Liver (tissue), 10 donors: ENCODE results near the gene CNOT11. TPM values are rescaled to one million over a fixed set of nuclear protein-coding genes. Genes with fewer than 3 reads are reported as not detected.
"Not testable (repeated sequence)": the region's sequence is repeated elsewhere in the genome, so short reads cannot be mapped to it uniquely, and the experiment has no call there.

ENCODE experiments used
- DNase-seq: peaks from one replicate; pipeline ENCODE4 v3.0.0-alpha.2; 2017; ENCODE audit warnings: low spot score
- H3K27ac ChIP-seq, 2 donors: one replicate each; pipeline ENCODE4 v1.7.0; 2013; ENCODE audit warnings: inconsistent platforms in 2 of 2, low read length in 2 of 2, control low read depth in 1 of 2, low read depth in 1 of 2, mild to moderate bottlenecking in 1 of 2
- H3K27me3 ChIP-seq, 4 donors: one replicate each; pipeline versions ENCODE4 v1.6.1 to v1.7.0; 2013; ENCODE audit warnings: low read length in 3 of 4, inconsistent platforms in 1 of 4, mild to moderate bottlenecking in 1 of 4, moderate library complexity in 1 of 4; ENCODE audit not compliant: control insufficient read depth in 4 of 4, insufficient read depth in 4 of 4
- H3K36me3 ChIP-seq, 4 donors: one replicate each; pipeline versions ENCODE4 v1.6.1 to v1.7.0; 2013; ENCODE audit warnings: low read length in 3 of 4, mild to moderate bottlenecking in 3 of 4, low read depth in 1 of 4, moderate library complexity in 1 of 4; ENCODE audit not compliant: control insufficient read depth in 4 of 4, insufficient read depth in 3 of 4
- H3K4me1 ChIP-seq, 4 donors: one replicate each; pipeline versions ENCODE4 v1.6.1 to v1.7.0; 2013; ENCODE audit warnings: low read length in 3 of 4, mild to moderate bottlenecking in 3 of 4, moderate library complexity in 1 of 4; ENCODE audit not compliant: control insufficient read depth in 4 of 4, insufficient read depth in 4 of 4
- H3K4me3 ChIP-seq, 3 donors: one replicate each; pipeline versions ENCODE4 v1.6.1 to v1.7.0; 2013; ENCODE audit warnings: low read length in 3 of 3, control low read depth in 1 of 3, low read depth in 1 of 3, mild to moderate bottlenecking in 1 of 3
- H3K9ac ChIP-seq, 2 donors: one replicate each; pipeline ENCODE4 v1.7.0; 2013; ENCODE audit warnings: low read length in 2 of 2, mild to moderate bottlenecking in 2 of 2, moderate library complexity in 2 of 2, control low read depth in 1 of 2, low read depth in 1 of 2
- H3K9me3 ChIP-seq, 4 donors: one replicate each; pipeline versions ENCODE4 v1.6.1 to v1.7.0; 2013; ENCODE audit warnings: low read length in 3 of 4; ENCODE audit not compliant: control insufficient read depth in 4 of 4
- HNF4A ChIP-seq, 2 donors: conservative IDR thresholded peaks; 2 replicates each; pipeline ENCODE4 v1.6.1; 2016; ENCODE audit warnings: antibody characterized with exemption in 2 of 2, mild to moderate bottlenecking in 2 of 2
- RXRA ChIP-seq, 2 donors: IDR thresholded peaks; 2 replicates each; pipeline ENCODE4 v1.6.1; 2017 to 2018; ENCODE audit warnings: antibody characterized with exemption in 2 of 2, mild to moderate bottlenecking in 1 of 2
- SP1 ChIP-seq: IDR thresholded peaks from 2 replicates; pipeline ENCODE4 v1.6.1; 2018; ENCODE audit warnings: antibody characterized with exemption, mild to moderate bottlenecking
- TAF1 ChIP-seq: conservative IDR thresholded peaks from 2 replicates; pipeline ENCODE4 v1.6.1; 2016; ENCODE audit warnings: antibody characterized with exemption, mild to moderate bottlenecking
- YY1 ChIP-seq: IDR thresholded peaks from 2 replicates; pipeline ENCODE4 v1.6.1; 2016; ENCODE audit warnings: antibody characterized with exemption, mild to moderate bottlenecking
- WGBS: extraction: QIAGEN DNeasy Blood & Tissue Kit; methylation state at CpG from one replicate; pipeline ENCODE4 v1.1.7; 2013; 5-methylcytosine and 5-hydroxymethylcytosine counted together
- polyA plus RNA-seq, 2 donors: library from polyadenylated mRNA; stranded (reverse) in 1 of 2; unstranded in 1 of 2; fragments of 200-250 nt in 1 of 2; fragments of >200 nt in 1 of 2; fragmentation: Nextera tagmentation in 1 of 2; extraction: Ambion mirVana in 1 of 2; gene quantifications; one replicate each; pipeline versions ENCODE4 v1.2.1 to v1.2.3, GENCODE V29; 2013 to 2015
- small RNA-seq: library from RNA; depleted of rRNA; stranded (forward); fragments of <200 nt; gene quantifications from one replicate; pipeline ENCODE3, GENCODE V24; 2014
- total RNA-seq, 2 donors: library from RNA; depleted of rRNA; stranded (reverse); fragments of >200 nt; gene quantifications; one replicate each; pipeline ENCODE4 v1.2.3, GENCODE V29; 2014
- donor health status: healthy.
- donor health status: healthy.
- donor health status: healthy.
- donor health status: healthy.
- donor health status: healthy.

Gene CNOT11
- total and polyA plus RNA-seq, 4 donors, result 9.8 to 14.3 (median 13.5) TPM

- Histone ChIP-seq H3K4me1 (peaks cover 0 to 26% (median 4%) of the 10 kb centered on the region in 4 donors), H3K9ac (no peak overlapping the region), H3K36me3 (no peaks in the 10 kb centered on the region), H3K4me3 (no peak overlapping the region), H3K9me3 (no peaks in the 10 kb centered on the region), H3K27ac (peak overlapping the region in 1 of 2 donors; percentile 28), H3K27me3 (no peaks in the 10 kb centered on the region)
- 80% methylated on average over 7 of the region's 7 CpGs for WGBS
- TF ChIP-seq TAF1 (no peak), RXRA (IDR thresholded peaks at IDR 0.05) (peak in 1 of 2 donors; percentile 23), SP1 (peak; percentile 31)
- DNase-seq, result no peak
Measured at GRCh38 chr2:101310834-101311695, 58.4 kb downstream of the CNOT11 start.

- Histone ChIP-seq H3K4me3 (no peak overlapping the region), H3K9me3 (no peaks in the 10 kb centered on the region), H3K27ac (peak overlapping the region in 1 of 2 donors; percentile 28), H3K36me3 (no peaks in the 10 kb centered on the region), H3K9ac (no peak overlapping the region), H3K4me1 (peaks cover 0 to 20% (median 2%) of the 10 kb centered on the region in 4 donors), H3K27me3 (no peaks in the 10 kb centered on the region)
- DNase-seq, result no peak
- TF ChIP-seq RXRA (IDR thresholded peaks at IDR 0.05) (peak in 1 of 2 donors; percentile 2), YY1 (no peak), HNF4A (conservative IDR thresholded peaks at IDR 0.05) (no peak)
- 76% methylated on average over 3 of the region's 3 CpGs for WGBS
Measured at GRCh38 chr2:101311696-101312017, 59.0 kb downstream of the CNOT11 start.

- not testable (repeated sequence) for H3K4me3 ChIP-seq, H3K27ac ChIP-seq, DNase-seq, H3K36me3 ChIP-seq, H3K27me3 ChIP-seq, H3K9ac ChIP-seq, H3K4me1 ChIP-seq, H3K9me3 ChIP-seq
- 94% methylated on average over 6 of the region's 6 CpGs for WGBS
Measured at GRCh38 chr2:101316568-101316967, 63.9 kb downstream of the CNOT11 start.

Small RNAs within 50 kb of the gene (small RNA-seq; reads per million reads assigned to genes)
- gene MIR5696 (0.35 reads per million, percentile 38 among the genes with 10 or more reads in this experiment), gene SNORD89 (162 reads per million, percentile 98 among the genes with 10 or more reads in this experiment)

Other genes starting within 250 kb of the CNOT11 start
- 10 to 100 TPM; 10.4 to 38.6 TPM for gene TBC1D8, start 101.5 kb upstream of the CNOT11 start, total RNA-seq
- gene TBC1D8, start 101.5 kb upstream of the CNOT11 start, polyA plus RNA-seq, result 10 to 100 TPM; 13.2 to 13.5 TPM
- 10 to 100 TPM; 32.4 to 54.7 TPM for gene RNF149, start 55.8 kb downstream of the CNOT11 start, total RNA-seq
- 10 to 100 TPM; 14.1 to 25.8 TPM for gene RNF149, start 55.8 kb downstream of the CNOT11 start, polyA plus RNA-seq
- under 1 TPM in 1 of 2 donors, not detected in 1; 0.05 TPM for gene CREG2, start 134.6 kb downstream of the CNOT11 start, total RNA-seq
- not detected for gene CREG2, start 134.6 kb downstream of the CNOT11 start, polyA plus RNA-seq
- under 1 TPM; 0.08 to 0.09 TPM for gene RFX8, start 222.2 kb downstream of the CNOT11 start, total RNA-seq
- gene RFX8, start 222.2 kb downstream of the CNOT11 start, polyA plus RNA-seq, result under 1 TPM in 1 of 2 donors, not detected in 1; 0.09 TPM